OCI-LY7 (cell line): ENCODE results near the gene SUV39H2. TPM values are rescaled to one million over a fixed set of nuclear protein-coding genes. Genes with fewer than 3 reads are reported as not detected.
"Not testable (repeated sequence)": the region's sequence is repeated elsewhere in the genome, so short reads cannot be mapped to it uniquely, and the experiment has no call there.

Source experiments
- BruUV-seq: library from RNA; stranded (reverse); fragments of 400-500 nt; replicated peaks from 2 replicates; lab custom pipeline; 2021; lab: Mats Ljungman, UMichigan
- CTCF ChIA-PET: fragments of 300-600 bp; sonication (Branson Sonifier 250); formaldehyde crosslinking; loops from one replicate; lab custom pipeline; 2022; ENCODE audit warnings: antibody characterized with exemption; ENCODE audit not compliant: unreplicated experiment; lab: Charles Lee
- POLR2A ChIA-PET: fragments of 300-600 bp; sonication (Branson Sonifier 250); formaldehyde crosslinking; loops from one replicate; lab custom pipeline; 2022; ENCODE audit warnings: antibody characterized with exemption; lab: Charles Lee
- DNase-seq: peaks from one replicate; pipeline ENCODE4 v3.0.0-alpha.2; 2015; ENCODE audit warnings: low spot score
- H2AFZ ChIP-seq: fragments of 200-600 bp; sonication (generic), shearing (Covaris generic); 2 replicates; pipeline ENCODE4 v1.6.1; 2014; ENCODE audit warnings: mild to moderate bottlenecking, antibody characterized with exemption, low read length, moderate library complexity
- H3K27ac ChIP-seq: fragments of 200-600 bp; sonication (generic); 2 replicates; pipeline ENCODE4 v1.5.1; 2014; ENCODE audit warnings: mixed run types, low read depth, mild to moderate bottlenecking, moderate library complexity, low read length, inconsistent platforms; ENCODE audit not compliant: poor library complexity, severe bottlenecking
- H3K36me3 ChIP-seq: fragments of 200-600 bp; sonication (generic); 2 replicates; pipeline ENCODE4 v1.6.1; 2014; ENCODE audit warnings: mild to moderate bottlenecking, antibody characterized with exemption, low read length, moderate library complexity, mixed read lengths; ENCODE audit not compliant: insufficient read depth
- H3K4me1 ChIP-seq: fragments of 200-600 bp; sonication (generic); 2 replicates; pipeline ENCODE4 v1.5.1; 2014; ENCODE audit warnings: mild to moderate bottlenecking, low read length; ENCODE audit not compliant: insufficient read depth, poor library complexity, severe bottlenecking
- H3K4me2 ChIP-seq: fragments of 200-600 bp; sonication (generic); 2 replicates; pipeline ENCODE4 v1.6.1; 2014; ENCODE audit warnings: mild to moderate bottlenecking, low read length
- H3K4me3 ChIP-seq: fragments of 200-600 bp; sonication (generic); 2 replicates; pipeline ENCODE4 v1.5.1; 2014; ENCODE audit warnings: mild to moderate bottlenecking, low read depth, low read length; ENCODE audit not compliant: poor library complexity, severe bottlenecking
- H3K79me2 ChIP-seq: fragments of 200-600 bp; sonication (generic); 2 replicates; pipeline ENCODE4 v1.6.1; 2016; ENCODE audit warnings: low read depth, mild to moderate bottlenecking, low read length, moderate library complexity, mixed read lengths; ENCODE audit not compliant: insufficient read depth
- H3K9me2 ChIP-seq: fragments of 200-600 bp; sonication (generic); 2 replicates; pipeline ENCODE4 v1.6.1; 2016; ENCODE audit warnings: mild to moderate bottlenecking, low read length, mixed read lengths; ENCODE audit not compliant: insufficient read depth
- H3K9me3 ChIP-seq: fragments of 200-600 bp; sonication (generic); 2 replicates; pipeline ENCODE4 v1.6.1; 2014; ENCODE audit warnings: mild to moderate bottlenecking, mixed run types, low read length, mixed read lengths
- H4K20me1 ChIP-seq: fragments of 200-600 bp; sonication (generic); 2 replicates; pipeline ENCODE4 v1.6.1; 2014; ENCODE audit warnings: mild to moderate bottlenecking, antibody characterized with exemption, low read length, moderate library complexity, mixed read lengths; ENCODE audit not compliant: insufficient read depth
- CTCF ChIP-seq: fragments of 200-600 bp; sonication (generic); conservative IDR thresholded peaks from 2 replicates; pipeline ENCODE4 v1.5.1; 2014; ENCODE audit warnings: mild to moderate bottlenecking, antibody characterized with exemption, low read length, moderate library complexity, mixed read lengths
- EZH2phosphoT487 ChIP-seq: fragments of 200-600 bp; sonication (generic); IDR thresholded peaks from 2 replicates; pipeline ENCODE4 v1.6.1; 2018; ENCODE audit warnings: low read depth, borderline replicate concordance, mild to moderate bottlenecking, mixed run types, antibody characterized with exemption, low read length, moderate library complexity, mixed read lengths
- intact Hi-C: fragments of 100-400 bp; cut with micrococcal nuclease; formaldehyde crosslinking; loops from one replicate; pipeline ENCODE4 v1.10.0; 2022; ENCODE audit not compliant: unreplicated experiment
- total RNA-seq, 2 experiments: library from RNA; depleted of rRNA in 1 of 2; stranded (reverse); fragments of >200 nt in 1 of 2; shearing (Covaris generic) in 1 of 2; gene quantifications; 2 replicates each; pipeline ENCODE4 v1.2.3, GENCODE V29; 2014 to 2022

Gene SUV39H2
- total RNA-seq, 2 experiments from 2014 or later: 31.5 to 58.0 TPM

- peaks cover 40% of the 10 kb centered on the region; the same call in 1 of the 2 replicates for H3K79me2 ChIP-seq
- BruUV-seq, intact Hi-C loops, H3K9me3 ChIP-seq, H3K4me3 ChIP-seq, H3K9me2 ChIP-seq, H4K20me1 ChIP-seq, CTCF ChIA-PET, H2AFZ ChIP-seq: not testable (repeated sequence)
- DNase-seq: peak; percentile 55
- H3K4me1 ChIP-seq: peaks cover 13% of the 10 kb centered on the region
- H3K36me3 ChIP-seq: peaks cover 97% of the 10 kb centered on the region
- peak overlapping the region; percentile 46 for H3K4me2 ChIP-seq
- peak overlapping the region; percentile 61 for H3K27ac ChIP-seq
- POLR2A ChIA-PET: interaction anchor here (1.5 kb wide), 1 partner anchor 11 kb away, joined by 5 read pairs; no protein-coding TSS in a partner anchor
Measured at GRCh38 chr10:14942147-14942949, 63.7 kb downstream of the SUV39H2 start.

DNA sequence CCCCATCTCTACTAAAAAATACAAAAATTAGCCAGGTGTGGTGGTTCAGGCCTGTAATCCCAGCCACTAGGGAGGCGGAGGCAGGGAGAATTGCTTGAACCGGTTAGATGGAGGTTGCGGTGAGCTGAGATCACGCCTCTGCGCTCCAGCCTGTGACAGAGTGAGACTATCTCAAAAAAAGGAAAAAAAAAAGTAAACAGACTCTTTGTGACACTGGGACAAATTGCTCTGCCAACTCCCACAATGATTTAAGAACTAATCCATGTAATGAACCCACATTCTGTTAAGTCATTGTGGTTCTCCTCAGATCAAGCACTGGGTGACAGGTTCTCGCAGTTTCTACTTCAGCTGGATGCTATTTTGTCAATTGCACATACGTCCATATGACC, 64.3 kb downstream of the SUV39H2 start:
- H3K4me3 ChIP-seq, DNase-seq, H3K4me2 ChIP-seq, intact Hi-C loops, BruUV-seq, H3K9me3 ChIP-seq, H3K27ac ChIP-seq, H2AFZ ChIP-seq, CTCF ChIA-PET, H3K9me2 ChIP-seq, H4K20me1 ChIP-seq: not testable (repeated sequence)
- POLR2A ChIA-PET: interaction anchor here (1.5 kb wide), 1 partner anchor 10 kb away, joined by 5 read pairs; no protein-coding TSS in a partner anchor
- H3K79me2 ChIP-seq: peaks cover 46% of the 10 kb centered on the region
- H3K36me3 ChIP-seq: peaks cover 97% of the 10 kb centered on the region
- peaks cover 13% of the 10 kb centered on the region for H3K4me1 ChIP-seq

GRCh38 chr10:14945108-14945507, 66.4 kb downstream of the SUV39H2 start:
- no TSS peak for BruUV-seq
- no peak for TF ChIP-seq CTCF
- no peak for TF ChIP-seq EZH2phosphoT487
- Histone ChIP-seq H2AFZ (no peak overlapping the region), H3K36me3 (peaks cover 97% of the 10 kb centered on the region), H3K4me3 (no peak overlapping the region), H4K20me1 (peaks cover 15% of the 10 kb centered on the region), H3K9me2 (no peaks in the 10 kb centered on the region), H3K4me1 (peaks cover 13% of the 10 kb centered on the region), H3K79me2 (peaks cover 57% of the 10 kb centered on the region), H3K27ac (no peak overlapping the region), H3K9me3 (no peaks in the 10 kb centered on the region), H3K4me2 (no peak overlapping the region)
- ChIA-PET POLR2A (no interaction called here), CTCF (no interaction called here)
- intact Hi-C loops: no loop called here
- DNase-seq: no peak
